Lower lobe of right lung (tissue), 2 donors: ENCODE data around the gene WASL. TPM values are rescaled to one million over a fixed set of nuclear protein-coding genes. Genes with fewer than 3 reads are reported as not detected.

Experiments
- ATAC-seq, 2 donors: fragments of 200-7000 bp; cut with Tn5 transposase; one replicate each; pipeline ENCODE4 v1.9.1; 2020 to 2022; ENCODE audit warnings: mild to moderate bottlenecking in 2 of 2, moderate library complexity in 2 of 2
- DNase-seq: peaks from one replicate; pipeline ENCODE4 v3.0.0-alpha.2; 2020
- H3K27ac ChIP-seq: fragments of 200-600 bp; one replicate; pipeline ENCODE4 v1.8.0; 2022
- H3K27me3 ChIP-seq: fragments of 200-600 bp; one replicate; pipeline ENCODE4 v1.8.0; 2022; ENCODE audit warnings: low read depth
- H3K36me3 ChIP-seq: fragments of 200-600 bp; one replicate; pipeline ENCODE4 v1.8.0; 2022; ENCODE audit warnings: mild to moderate bottlenecking
- H3K4me1 ChIP-seq: fragments of 200-600 bp; one replicate; pipeline ENCODE4 v1.8.0; 2022
- H3K4me3 ChIP-seq: fragments of 200-600 bp; one replicate; pipeline ENCODE4 v1.8.0; 2022; ENCODE audit warnings: mild to moderate bottlenecking
- H3K9me3 ChIP-seq: fragments of 200-600 bp; one replicate; pipeline ENCODE4 v1.8.0; 2022
- intact Hi-C: fragments of 100-400 bp; cut with DNase I; formaldehyde crosslinking; loops from one replicate; pipeline ENCODE4 v1.11.0; 2022
- total RNA-seq: library from RNA; stranded (reverse); fragmentation: NEBNext Ultra II Directional; extraction: Animal tissue kit (Norgen Biotek cat#: 25700); gene quantifications from one replicate; pipeline ENCODE4 v1.2.1, GENCODE V29; 2021
- TF ChIP-seq, protein P1 (sequence below): fragments of 200-600 bp; IDR thresholded peaks from one replicate; pipeline ENCODE4 v1.8.0; 2022; ENCODE audit warnings: antibody characterized with exemption, mild to moderate bottlenecking
- donor health status: DM: no; HTN: yes; CAD: no; lungs with severe emphysema.

Gene WASL
- total RNA-seq, 1 donor from 2014 or later: 33.3 TPM

DNA sequence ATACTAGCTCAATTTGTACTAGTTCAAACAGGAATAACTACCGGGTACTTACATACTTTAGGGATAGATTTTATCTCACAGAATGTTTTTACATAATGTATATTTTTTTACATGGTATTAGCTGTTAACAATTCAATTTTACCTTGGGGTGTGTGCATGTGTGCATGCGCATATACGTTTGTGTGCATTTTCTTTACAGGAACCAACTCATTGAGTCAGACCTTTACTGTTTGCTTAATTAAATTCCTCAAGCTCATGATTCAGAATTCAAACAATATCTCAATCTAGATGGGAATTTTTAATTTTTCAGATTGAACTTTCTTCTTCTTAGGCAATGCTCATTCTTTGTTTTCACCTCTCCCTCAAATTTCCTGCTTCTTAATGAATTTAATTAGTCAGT lies 24.7 kb upstream of the WASL start:
- intact Hi-C loops: no loop called here
- no peak overlapping the region for H3K27ac ChIP-seq
- no peaks in the 10 kb centered on the region for H3K27me3 ChIP-seq
- H3K4me1 ChIP-seq: peaks cover 5% of the 10 kb centered on the region
- no peak overlapping the region for H3K4me3 ChIP-seq
- ATAC-seq (no peak), DNase-seq (no peak)
- H3K9me3 ChIP-seq: no peaks in the 10 kb centered on the region
- no peaks in the 10 kb centered on the region for H3K36me3 ChIP-seq
- TF ChIP-seq, protein P1, sequence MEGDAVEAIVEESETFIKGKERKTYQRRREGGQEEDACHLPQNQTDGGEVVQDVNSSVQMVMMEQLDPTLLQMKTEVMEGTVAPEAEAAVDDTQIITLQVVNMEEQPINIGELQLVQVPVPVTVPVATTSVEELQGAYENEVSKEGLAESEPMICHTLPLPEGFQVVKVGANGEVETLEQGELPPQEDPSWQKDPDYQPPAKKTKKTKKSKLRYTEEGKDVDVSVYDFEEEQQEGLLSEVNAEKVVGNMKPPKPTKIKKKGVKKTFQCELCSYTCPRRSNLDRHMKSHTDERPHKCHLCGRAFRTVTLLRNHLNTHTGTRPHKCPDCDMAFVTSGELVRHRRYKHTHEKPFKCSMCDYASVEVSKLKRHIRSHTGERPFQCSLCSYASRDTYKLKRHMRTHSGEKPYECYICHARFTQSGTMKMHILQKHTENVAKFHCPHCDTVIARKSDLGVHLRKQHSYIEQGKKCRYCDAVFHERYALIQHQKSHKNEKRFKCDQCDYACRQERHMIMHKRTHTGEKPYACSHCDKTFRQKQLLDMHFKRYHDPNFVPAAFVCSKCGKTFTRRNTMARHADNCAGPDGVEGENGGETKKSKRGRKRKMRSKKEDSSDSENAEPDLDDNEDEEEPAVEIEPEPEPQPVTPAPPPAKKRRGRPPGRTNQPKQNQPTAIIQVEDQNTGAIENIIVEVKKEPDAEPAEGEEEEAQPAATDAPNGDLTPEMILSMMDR: no peak

DNA sequence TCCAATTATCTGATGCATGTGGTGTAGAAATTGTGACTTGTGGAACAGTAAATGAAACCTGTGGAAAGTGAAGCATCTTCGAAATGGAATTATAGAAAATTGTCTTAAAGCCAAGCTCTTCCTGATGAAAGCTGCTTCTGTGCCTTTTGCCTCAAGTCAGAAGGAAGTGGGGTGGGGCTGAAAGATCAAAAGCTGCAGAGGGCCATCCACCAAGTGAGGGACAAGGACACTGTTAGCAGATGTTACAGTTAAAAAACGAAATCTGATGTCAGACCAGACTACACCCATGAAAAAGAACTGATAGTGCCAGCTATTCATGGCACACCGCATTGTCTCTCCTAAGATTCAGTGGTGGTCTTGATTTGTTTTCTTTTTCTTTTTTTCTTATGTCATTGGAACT lies 23.8 kb upstream of the WASL start:
- TF ChIP-seq, protein P1: no peak
- no peaks in the 10 kb centered on the region for H3K36me3 ChIP-seq
- H3K27ac ChIP-seq: no peak overlapping the region
- DNase-seq (no peak), ATAC-seq (no peak)
- peaks cover 5% of the 10 kb centered on the region for H3K4me1 ChIP-seq
- no peaks in the 10 kb centered on the region for H3K27me3 ChIP-seq
- intact Hi-C loops: no loop called here
- H3K4me3 ChIP-seq: no peak overlapping the region
- H3K9me3 ChIP-seq: no peaks in the 10 kb centered on the region

GRCh38 chr7:123771846-123772245 lies 23.0 kb upstream of the WASL start:
- Histone ChIP-seq H3K4me1 (peaks cover 5% of the 10 kb centered on the region), H3K36me3 (no peaks in the 10 kb centered on the region), H3K27me3 (no peaks in the 10 kb centered on the region), H3K9me3 (no peaks in the 10 kb centered on the region), H3K4me3 (no peak overlapping the region), H3K27ac (no peak overlapping the region)
- intact Hi-C loops: no loop called here
- no peak for DNase-seq
- ATAC-seq: no peak
- TF ChIP-seq, protein P1: no peak

DNA sequence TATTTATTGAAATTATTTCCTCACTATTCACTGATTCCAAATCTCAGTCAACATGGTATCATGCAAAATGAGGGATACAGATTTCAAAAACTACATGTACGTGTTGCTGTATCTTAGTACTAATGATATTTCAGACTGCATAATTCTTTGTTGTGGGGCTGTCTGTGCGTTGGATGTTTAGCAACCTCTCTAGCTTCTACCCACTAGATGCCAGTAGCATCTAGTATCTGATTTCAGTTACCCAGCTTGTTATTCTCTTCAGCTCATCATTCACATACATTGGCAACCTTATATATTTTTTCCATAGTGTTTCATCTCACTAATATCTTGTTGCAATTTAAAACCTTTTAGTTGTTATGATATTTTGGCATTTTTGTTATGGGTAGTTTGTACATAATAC lies 22.5 kb upstream of the WASL start:
- intact Hi-C loops: no loop called here
- no peak for DNase-seq
- no peaks in the 10 kb centered on the region for H3K9me3 ChIP-seq
- peaks cover 5% of the 10 kb centered on the region for H3K4me1 ChIP-seq
- TF ChIP-seq, protein P1: no peak
- no peaks in the 10 kb centered on the region for H3K36me3 ChIP-seq
- no peak overlapping the region for H3K4me3 ChIP-seq
- ATAC-seq: no peak
- no peak overlapping the region for H3K27ac ChIP-seq
- no peaks in the 10 kb centered on the region for H3K27me3 ChIP-seq

GRCh38 chr7:123770378-123770777 lies 21.6 kb upstream of the WASL start:
- Histone ChIP-seq H3K4me1 (peaks cover 5% of the 10 kb centered on the region), H3K4me3 (no peak overlapping the region), H3K36me3 (no peaks in the 10 kb centered on the region), H3K27me3 (no peaks in the 10 kb centered on the region), H3K9me3 (no peaks in the 10 kb centered on the region), H3K27ac (no peak overlapping the region)
- intact Hi-C loops: no loop called here
- TF ChIP-seq, protein P1: no peak
- peak; percentile 64 to 81 for ATAC-seq
- no peak for DNase-seq

- Histone ChIP-seq H3K36me3 (no peaks in the 10 kb centered on the region), H3K9me3 (no peaks in the 10 kb centered on the region), H3K4me1 (peaks cover 5% of the 10 kb centered on the region), H3K27ac (no peak overlapping the region), H3K4me3 (no peak overlapping the region), H3K27me3 (no peaks in the 10 kb centered on the region)
- ATAC-seq (peak; percentile 89 to 96), DNase-seq (no peak)
- intact Hi-C loops: no loop called here
- TF ChIP-seq, protein P1: no peak
Measured at GRCh38 chr7:123769371-123769770, 20.6 kb upstream of the WASL start.
